ENCODE results near the gene OR10G6. TPM values are rescaled to one million over a fixed set of nuclear protein-coding genes. Genes with fewer than 3 reads are reported as not detected.

The OR10G6 gene
- total RNA-seq: not detected

DNA sequence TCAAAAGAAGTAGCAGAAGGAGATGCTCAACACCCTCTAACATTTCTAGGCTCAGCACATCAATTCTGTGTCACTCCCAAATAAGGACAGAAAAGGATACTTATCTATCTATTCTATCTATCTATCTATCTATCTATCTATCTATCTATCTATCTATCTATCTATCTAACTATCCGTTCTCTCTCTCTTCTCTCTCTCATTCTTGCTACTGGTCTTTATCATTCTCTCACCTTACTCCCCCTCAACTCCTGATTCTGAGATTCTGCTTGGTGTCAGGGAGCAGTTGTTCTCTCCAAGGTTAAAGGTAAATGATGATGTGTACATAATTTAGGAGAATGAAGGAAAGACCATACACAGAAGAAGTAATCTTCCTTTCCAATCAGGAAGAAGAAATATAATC, at the start of gene OR10G6:
TSS of gene OR10G6 (minus strand) at position 43 of the 400 bp plus-strand sequence. CDS start at position 43, 0 bp downstream.

DNA sequence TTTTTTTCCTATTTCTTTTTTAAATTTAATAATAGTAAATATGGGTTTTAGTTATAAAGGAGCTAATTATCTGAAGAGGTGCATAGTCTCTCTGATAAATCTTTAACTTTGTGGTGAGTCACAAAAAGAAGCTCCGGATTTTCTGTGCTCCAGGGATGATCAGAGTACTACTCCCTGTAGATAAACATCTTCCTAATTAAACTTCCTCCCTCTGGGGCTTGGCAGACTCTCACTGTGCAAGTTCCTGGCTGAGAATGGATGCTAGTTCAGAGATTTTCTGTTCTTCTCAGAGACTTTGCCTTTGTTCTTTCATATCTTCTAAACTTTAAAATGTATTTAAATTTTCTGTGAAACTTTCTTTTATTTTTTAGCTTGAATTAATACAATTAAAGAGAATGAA, 46.3 kb upstream of the OR10G6 start, which contains the start of gene OR10G7:
TSS of gene OR10G7 (minus strand) at position 72 of the 400 bp plus-strand sequence. CDS start 2,324 bp downstream, outside the sequence.

GRCh38 chr11:124026498-124026897, 31.5 kb upstream of the OR10G6 start, which contains the start of gene OR10G8:
Gene OR10G8, plus strand, starts transcription at chr11:124026798. Its CDS starts 2,825 bp downstream, at chr11:124029623.

GRCh38 chr11:124012697-124013096, 17.7 kb upstream of the OR10G6 start, which contains the start of gene OR10G4:
Gene OR10G4, plus strand, starts transcription at chr11:124012997. Its CDS starts 2,578 bp downstream, at chr11:124015575.

GRCh38 chr11:123977731-123978347, 17.1 kb downstream of the OR10G6 start, which contains the start of gene OR10S1:
Gene OR10S1, minus strand, starts transcription at chr11:123977781. Its CDS starts 117 bp downstream, at chr11:123977664.

Other genes starting within 250 kb of the OR10G6 start
- gene OR6X1, start 240.6 kb downstream of the OR10G6 start, total RNA-seq: not detected
- gene OR6M1, start 188.8 kb downstream of the OR10G6 start, total RNA-seq: not detected
- gene TMEM225, start 109.5 kb downstream of the OR10G6 start, total RNA-seq: not detected
- not detected for gene OR8D4, start 93.0 kb downstream of the OR10G6 start, total RNA-seq
- not detected for gene OR4D5, start 55.5 kb downstream of the OR10G6 start, total RNA-seq
- not detected for gene OR6T1, start 51.3 kb downstream of the OR10G6 start, total RNA-seq
- not detected for gene OR10S1, start 17.4 kb downstream of the OR10G6 start, total RNA-seq
- not detected for gene OR10G4, start 17.8 kb upstream of the OR10G6 start, total RNA-seq
- not detected for gene OR10G9, start 27.9 kb upstream of the OR10G6 start, total RNA-seq
- not detected for gene OR10G8, start 31.6 kb upstream of the OR10G6 start, total RNA-seq
- gene OR10G7, start 46.2 kb upstream of the OR10G6 start, total RNA-seq: not detected
- gene VWA5A, start 120.3 kb upstream of the OR10G6 start, total RNA-seq: 27.7 TPM
- not detected for gene OR10D3, start 188.2 kb upstream of the OR10G6 start, total RNA-seq
- not detected for gene OR8G1, start 245.9 kb upstream of the OR10G6 start, total RNA-seq

Measured in metanephros (tissue), 1 donor.